Measurements from ENCODE around the gene MGP. TPM values are rescaled to one million over a fixed set of nuclear protein-coding genes. Genes with fewer than 3 reads are reported as not detected.

MGP gene
- polyA plus RNA-seq, 6 donors from 2014 or later = 0.29 to 1.4 (median 0.57) TPM; not detected in 3

- ATAC-seq (ENCODE audit: low read depth in 2 of 2) (no peak), DNase-seq (no peak)
- Mint-ChIP-seq H3K36me3 (no peaks in the 10 kb centered on the region), H3K27me3 (no peaks in the 10 kb centered on the region), H3K27ac (peak overlapping the region in 1 of 6 donors; percentile 79), H3K9me3 (no peaks in the 10 kb centered on the region), H3K4me3 (no peak overlapping the region), H3K4me1 (peaks cover 4 to 12% (median 5%) of the 10 kb centered on the region in 3 donors)
These were observed 39.5 kb downstream of the MGP start for GRCh38 chr12:14846042-14846587.

GRCh38 chr12:14845350-14845750 lies 40.3 kb downstream of the MGP start:
- H3K4me1 Mint-ChIP-seq = peaks cover 4 to 13% (median 5%) of the 10 kb centered on the region in 3 donors
- H3K36me3 Mint-ChIP-seq = no peaks in the 10 kb centered on the region
- H3K4me3 Mint-ChIP-seq = peak overlapping the region in 1 of 8 donors; percentile 7
- H3K27ac Mint-ChIP-seq = peak overlapping the region in 5 of 6 donors; percentile 14 to 92 (median 88)
- ATAC-seq (ENCODE audit: low read depth in 2 of 2) (peak; percentile 38 to 65), DNase-seq (peak; percentile 42)
- no peaks in the 10 kb centered on the region for H3K9me3 Mint-ChIP-seq
- no peaks in the 10 kb centered on the region for H3K27me3 Mint-ChIP-seq

GRCh38 chr12:14844401-14844800 lies 41.3 kb downstream of the MGP start:
- no peak for DNase-seq
- no peak for ATAC-seq (ENCODE audit: low read depth in 2 of 2)
- peaks cover 0 to 3% (median 0%) of the 10 kb centered on the region in 3 donors for H3K27me3 Mint-ChIP-seq
- H3K9me3 Mint-ChIP-seq = peaks cover 0 to 1% (median 0%) of the 10 kb centered on the region in 7 donors
- no peak overlapping the region for H3K27ac Mint-ChIP-seq
- no peaks in the 10 kb centered on the region for H3K36me3 Mint-ChIP-seq
- no peak overlapping the region for H3K4me3 Mint-ChIP-seq
- H3K4me1 Mint-ChIP-seq = peaks cover 4 to 13% (median 5%) of the 10 kb centered on the region in 3 donors

GRCh38 chr12:14843425-14843887 lies 42.2 kb downstream of the MGP start, which contains the start of gene ART4:
Gene ART4 (minus strand): TSS chr12:14843526. CDS start chr12:14843113, 413 bp downstream.
- no peak within 1 kb of the TSS for H3K4me3 Mint-ChIP-seq
- peaks cover 0 to 8% (median 1%) of the 10 kb centered on the region in 3 donors for H3K27me3 Mint-ChIP-seq
- peaks cover 0 to 5% (median 0%) of the 10 kb centered on the region in 7 donors for H3K9me3 Mint-ChIP-seq
- H3K4me1 Mint-ChIP-seq = peaks cover 4 to 13% (median 5%) of the 10 kb centered on the region in 3 donors
- peak within 1 kb of the TSS in 1 of 6 donors; percentile 30 for H3K27ac Mint-ChIP-seq
- DNase-seq (no peak), ATAC-seq (ENCODE audit: low read depth in 2 of 2) (no peak)
- peaks cover 0 to 4% of the 10 kb centered on the region in 2 donors for H3K36me3 Mint-ChIP-seq

- H3K4me1 Mint-ChIP-seq = peaks cover 4 to 13% (median 5%) of the 10 kb centered on the region in 3 donors
These were observed 43.3 kb downstream of the MGP start for GRCh38 chr12:14842315-14842714.

GRCh38 chr12:14841761-14842160 lies 43.9 kb downstream of the MGP start:
- H3K27ac Mint-ChIP-seq = peak overlapping the region in 1 of 6 donors; percentile 20
- H3K9me3 Mint-ChIP-seq = peaks cover 0 to 5% (median 0%) of the 10 kb centered on the region in 7 donors
- ATAC-seq (ENCODE audit: low read depth in 2 of 2) (no peak), DNase-seq (no peak)
- peaks cover 0 to 8% (median 6%) of the 10 kb centered on the region in 3 donors for H3K27me3 Mint-ChIP-seq
- H3K36me3 Mint-ChIP-seq = peaks cover 0 to 4% of the 10 kb centered on the region in 2 donors
- H3K4me1 Mint-ChIP-seq = peaks cover 4 to 13% (median 5%) of the 10 kb centered on the region in 3 donors
- no peak overlapping the region for H3K4me3 Mint-ChIP-seq

More at GRCh38 chr12:14842315-14842714, 43.3 kb downstream of the MGP start:
- Mint-ChIP-seq H3K27me3 (peaks cover 0 to 8% (median 6%) of the 10 kb centered on the region in 3 donors), H3K27ac (no peak overlapping the region), H3K36me3 (peaks cover 0 to 4% of the 10 kb centered on the region in 2 donors), H3K9me3 (peaks cover 0 to 5% (median 0%) of the 10 kb centered on the region in 7 donors), H3K4me3 (no peak overlapping the region)
- ATAC-seq (ENCODE audit: low read depth in 2 of 2) = no peak
- DNase-seq = no peak

- H3K4me1 Mint-ChIP-seq = peaks cover 4 to 13% (median 5%) of the 10 kb centered on the region in 3 donors
- no peak for DNase-seq
- peaks cover 0 to 4% of the 10 kb centered on the region in 2 donors for H3K36me3 Mint-ChIP-seq
- ATAC-seq (ENCODE audit: low read depth in 2 of 2) = no peak
- H3K4me3 Mint-ChIP-seq = no peak overlapping the region
- H3K27ac Mint-ChIP-seq = peak overlapping the region in 1 of 6 donors; percentile 12
- H3K9me3 Mint-ChIP-seq = peaks cover 0 to 5% (median 0%) of the 10 kb centered on the region in 7 donors
- peaks cover 0 to 8% (median 6%) of the 10 kb centered on the region in 3 donors for H3K27me3 Mint-ChIP-seq
These were observed 45.0 kb downstream of the MGP start for GRCh38 chr12:14840616-14841015.

- ATAC-seq (ENCODE audit: low read depth in 2 of 2) (no peak), DNase-seq (no peak)
- Mint-ChIP-seq H3K4me3 (no peak overlapping the region), H3K9me3 (peaks cover 0 to 5% (median 0%) of the 10 kb centered on the region in 7 donors), H3K36me3 (peaks cover 0 to 4% of the 10 kb centered on the region in 2 donors), H3K4me1 (peaks cover 0 to 7% (median 2%) of the 10 kb centered on the region in 3 donors), H3K27me3 (peaks cover 0 to 15% (median 8%) of the 10 kb centered on the region in 3 donors), H3K27ac (no peak overlapping the region)
These were observed 46.4 kb downstream of the MGP start for GRCh38 chr12:14839262-14839661.

GRCh38 chr12:14836336-14837210 lies 49.1 kb downstream of the MGP start:
- no peak for DNase-seq
- H3K4me1 Mint-ChIP-seq = peaks cover 0 to 5% (median 2%) of the 10 kb centered on the region in 3 donors
- no peak overlapping the region for H3K4me3 Mint-ChIP-seq
- peaks cover 0 to 5% (median 0%) of the 10 kb centered on the region in 7 donors for H3K9me3 Mint-ChIP-seq
- no peak overlapping the region for H3K27ac Mint-ChIP-seq
- H3K27me3 Mint-ChIP-seq = peaks cover 10 to 26% (median 17%) of the 10 kb centered on the region in 3 donors
- ATAC-seq (ENCODE audit: low read depth in 2 of 2) = no peak
- peaks cover 4 to 6% of the 10 kb centered on the region in 2 donors for H3K36me3 Mint-ChIP-seq

- Mint-ChIP-seq H3K36me3 (peaks cover 4 to 9% of the 10 kb centered on the region in 2 donors), H3K4me1 (no peaks in the 10 kb centered on the region), H3K9me3 (peaks cover 0 to 5% (median 0%) of the 10 kb centered on the region in 7 donors), H3K27me3 (peaks cover 15 to 31% (median 16%) of the 10 kb centered on the region in 3 donors), H3K27ac (no peak overlapping the region), H3K4me3 (no peak overlapping the region)
- DNase-seq (no peak), ATAC-seq (ENCODE audit: low read depth in 2 of 2) (no peak)
These were observed 51.1 kb downstream of the MGP start for GRCh38 chr12:14834509-14834908.

GRCh38 chr12:14833952-14834351 lies 51.7 kb downstream of the MGP start:
- no peak overlapping the region for H3K4me3 Mint-ChIP-seq
- DNase-seq = no peak
- no peak overlapping the region for H3K27ac Mint-ChIP-seq
- peaks cover 11 to 31% (median 15%) of the 10 kb centered on the region in 3 donors for H3K27me3 Mint-ChIP-seq
- ATAC-seq (ENCODE audit: low read depth in 2 of 2) = no peak
- H3K36me3 Mint-ChIP-seq = peaks cover under 1 to 9% of the 10 kb centered on the region in 2 donors
- peaks cover 0 to 4% (median 0%) of the 10 kb centered on the region in 7 donors for H3K9me3 Mint-ChIP-seq
- H3K4me1 Mint-ChIP-seq = no peaks in the 10 kb centered on the region

GRCh38 chr12:14833336-14833735 lies 52.3 kb downstream of the MGP start:
- H3K27me3 Mint-ChIP-seq = peaks cover 10 to 29% (median 15%) of the 10 kb centered on the region in 3 donors
- peaks cover 0 to 9% of the 10 kb centered on the region in 2 donors for H3K36me3 Mint-ChIP-seq
- H3K27ac Mint-ChIP-seq = no peak overlapping the region
- H3K4me3 Mint-ChIP-seq = no peak overlapping the region
- H3K9me3 Mint-ChIP-seq = peaks cover 0 to 4% (median 0%) of the 10 kb centered on the region in 7 donors
- no peaks in the 10 kb centered on the region for H3K4me1 Mint-ChIP-seq
- ATAC-seq (ENCODE audit: low read depth in 2 of 2) (no peak), DNase-seq (no peak)
